B cell (primary cell): Measurements from ENCODE around the gene IL17A. TPM values are rescaled to one million over a fixed set of nuclear protein-coding genes. Genes with fewer than 3 reads are reported as not detected.

Experiments used
- ATAC-seq: fragments of 200-7000 bp; cut with Tn5 transposase; one replicate; pipeline ENCODE4 v1.10.0; 2021; ENCODE audit warnings: low read depth, mild to moderate bottlenecking, moderate number of reproducible peaks, moderate library complexity
- CTCF ChIA-PET: fragments of 350-600 bp; sonication (Branson Sonifier 250); formaldehyde crosslinking; loops from one replicate; lab custom pipeline; 2021; ENCODE audit warnings: antibody characterized with exemption, inconsistent platforms; lab: Charles Lee
- POLR2A ChIA-PET: fragments of 350-600 bp; sonication (Branson Sonifier 250); formaldehyde crosslinking; loops from one replicate; lab custom pipeline; 2021; ENCODE audit warnings: antibody characterized with exemption; lab: Charles Lee
- DNase-seq: peaks from one replicate; pipeline ENCODE4 v3.0.0; 2013
- H2AFZ ChIP-seq: 2 replicates; pipeline ENCODE4 v1.6.1; 2012; ENCODE audit warnings: mild to moderate bottlenecking, low read depth, low read length; ENCODE audit not compliant: insufficient read depth, poor library complexity, severe bottlenecking
- H3K27ac ChIP-seq, 2 donors: 1 replicate in 1 of 2; 2 replicates in 1 of 2; pipeline ENCODE4 v1.5.1; 2012 to 2013; ENCODE audit warnings: low read length in 2 of 2, mild to moderate bottlenecking in 2 of 2, moderate library complexity in 1 of 2
- H3K27me3 ChIP-seq, 4 experiments: fragments of 200-600 bp in 1 of 4; sonication (generic) in 1 of 4; replicated peaks in 1 of 4; 1 replicate in 2 of 4; 2 replicates in 2 of 4; pipeline versions ENCODE4 v1.6.1 to v1.7.0; 2013 to 2016; ENCODE audit warnings: low read length in 3 of 4, mild to moderate bottlenecking in 2 of 4, mixed read lengths in 1 of 4, moderate library complexity in 1 of 4; ENCODE audit not compliant: insufficient read depth in 4 of 4, control insufficient read depth in 3 of 4; ENCODE audit errors: control extremely low read depth in 1 of 4
- H3K36me3 ChIP-seq, 2 experiments: replicated peaks in 1 of 2; 1 replicate in 1 of 2; 2 replicates in 1 of 2; pipeline versions ENCODE4 v1.6.1 to v1.7.1; 2013; ENCODE audit warnings: low read length in 1 of 2; ENCODE audit not compliant: insufficient read depth in 2 of 2, control insufficient read depth in 1 of 2; ENCODE audit errors: control extremely low read depth in 1 of 2, extremely low read depth in 1 of 2
- H3K4me1 ChIP-seq, 2 donors: fragments of 200-600 bp in 1 of 2; sonication (generic) in 1 of 2; 1 replicate in 1 of 2; 2 replicates in 1 of 2; pipeline versions ENCODE4 v1.5.1 to v1.6.1; 2013 to 2017; ENCODE audit warnings: low read length in 2 of 2; ENCODE audit not compliant: control insufficient read depth in 2 of 2, insufficient read depth in 2 of 2
- H3K4me2 ChIP-seq: replicated peaks from 2 replicates; pipeline ENCODE3; 2012; ENCODE audit warnings: mild to moderate bottlenecking, low read depth, low read length; ENCODE audit not compliant: poor library complexity, severe bottlenecking
- H3K4me3 ChIP-seq, 5 experiments: fragments of 200-600 bp in 1 of 5; sonication (generic) in 1 of 5; 1 replicate in 3 of 5; 2 replicates in 2 of 5; pipeline versions ENCODE4 v1.5.1 to v1.7.0; 2011 to 2016; ENCODE audit warnings: low read length in 4 of 5, mild to moderate bottlenecking in 4 of 5, low read depth in 2 of 5, control low read depth in 1 of 5, moderate library complexity in 1 of 5; ENCODE audit not compliant: insufficient read depth in 1 of 5; ENCODE audit errors: control extremely low read depth in 1 of 5, extremely low read depth in 1 of 5
- H3K79me2 ChIP-seq: fragments of 200-600 bp; sonication (generic); one replicate; pipeline ENCODE4 v1.6.0; 2016; ENCODE audit warnings: low read length; ENCODE audit not compliant: control insufficient read depth, insufficient read depth
- H3K9ac ChIP-seq: fragments of 200-600 bp; sonication (generic); 2 replicates; pipeline ENCODE4 v1.6.1; 2017; ENCODE audit warnings: mild to moderate bottlenecking, low read length, moderate library complexity
- H3K9me3 ChIP-seq, 3 donors: one replicate each; pipeline versions ENCODE4 v1.6.1 to v1.7.1; 2013; ENCODE audit warnings: low read length in 2 of 3; ENCODE audit not compliant: control insufficient read depth in 2 of 3, insufficient read depth in 1 of 3; ENCODE audit errors: control extremely low read depth in 1 of 3
- H4K20me1 ChIP-seq: 2 replicates; pipeline ENCODE4 v1.6.0; 2012; ENCODE audit warnings: mild to moderate bottlenecking, low read length; ENCODE audit not compliant: insufficient read depth, control insufficient read depth, poor library complexity, severe bottlenecking
- H3K27ac Mint-ChIP-seq: one replicate; pipeline ENCODE4 v1.8.0; 2021; ENCODE audit warnings: mixed read lengths
- H3K27me3 Mint-ChIP-seq: one replicate; pipeline ENCODE4 v1.8.0; 2021; ENCODE audit warnings: mixed read lengths
- H3K4me1 Mint-ChIP-seq: one replicate; pipeline ENCODE4 v1.8.0; 2021; ENCODE audit warnings: mixed read lengths
- H3K4me3 Mint-ChIP-seq: one replicate; pipeline ENCODE4 v1.8.0; 2021; ENCODE audit warnings: mixed read lengths
- H3K9me3 Mint-ChIP-seq: one replicate; pipeline ENCODE4 v1.8.0; 2022; ENCODE audit warnings: mixed read lengths; ENCODE audit not compliant: insufficient read depth
- CTCF ChIP-seq: fragments of 200-600 bp; IDR thresholded peaks from one replicate; pipeline ENCODE4 v1.8.0; 2022; ENCODE audit warnings: antibody characterized with exemption, mild to moderate bottlenecking
- EZH2 ChIP-seq: IDR thresholded peaks from 2 replicates; pipeline ENCODE4 v1.6.1; 2012; ENCODE audit warnings: borderline replicate concordance, low read depth, mild to moderate bottlenecking, moderate library complexity, low read length; ENCODE audit not compliant: insufficient read depth, poor library complexity, severe bottlenecking
- WGBS: methylation state at CpG from one replicate; pipeline ENCODE4 v1.1.5; 2013; ENCODE audit warnings: missing lambda C conversion rate; ENCODE audit not compliant: insufficient coverage; 5-methylcytosine and 5-hydroxymethylcytosine counted together
- intact Hi-C: fragments of 100-400 bp; cut with micrococcal nuclease; formaldehyde crosslinking; loops from one replicate; pipeline ENCODE4 v1.10.0; 2022
- polyA plus RNA-seq: library from polyadenylated mRNA; depleted of rRNA; stranded (reverse); fragments of >200 nt; gene quantifications from 2 replicates; pipeline ENCODE4 v1.2.3, GENCODE V29; 2012
- total RNA-seq, 2 donors: library from RNA; stranded (reverse); fragments of 120-200 nt in 1 of 2; gene quantifications; 1 replicate in 1 of 2; 2 replicates in 1 of 2; pipeline versions ENCODE4 v1.2.3 to v1.2.4, GENCODE V29; 2013 to 2022

IL17A gene
- total and polyA plus RNA-seq, 2 donors (not counting 1 experiment from before 2014, with no cell fraction given) = not detected

- 90% methylated on average over 3 of the region's 4 CpGs for WGBS
Observed at GRCh38 chr6:52138284-52138683, 47.9 kb upstream of the IL17A start.

More at GRCh38 chr6:52138284-52138683, 47.9 kb upstream of the IL17A start:
- Histone ChIP-seq H3K79me2 (no peaks in the 10 kb centered on the region), H2AFZ (no peak overlapping the region), H3K9ac (no peak overlapping the region), H3K4me3 (no peak overlapping the region), H3K4me2 (no peak overlapping the region), H4K20me1 (no peaks in the 10 kb centered on the region), H3K27me3 (no peaks in the 10 kb centered on the region), H3K27ac (no peak overlapping the region), H3K36me3 (no peaks in the 10 kb centered on the region), H3K4me1 (no peaks in the 10 kb centered on the region), H3K9me3 (no peaks in the 10 kb centered on the region)
- Mint-ChIP-seq H3K27me3 (peaks cover 11% of the 10 kb centered on the region), H3K4me3 (no peak overlapping the region), H3K9me3 (no peaks in the 10 kb centered on the region), H3K27ac (no peak overlapping the region), H3K4me1 (peaks cover 4% of the 10 kb centered on the region)
- intact Hi-C loops = no loop called here
- DNase-seq (no peak), ATAC-seq (no peak)
- TF ChIP-seq EZH2 (no peak), CTCF (no peak)
- ChIA-PET POLR2A (no interaction called here), CTCF (no interaction called here)
